NT2/D1 (cell line): ENCODE data around the gene ATP8B4.
A peak's percentile ranks its signal among the peaks of the same experiment; 100 is the strongest.

Experiments
- DNase-seq: peaks from one replicate; pipeline ENCODE4 v3.0.0-alpha.2; 2011; ENCODE audit warnings: low read depth, low spot score
- H3K27me3 ChIP-seq: 2 replicates; pipeline ENCODE4 v1.6.0; 2011; ENCODE audit warnings: mild to moderate bottlenecking; ENCODE audit not compliant: insufficient read length, insufficient read depth
- H3K36me3 ChIP-seq: 2 replicates; pipeline ENCODE4 v1.6.1; 2011; ENCODE audit warnings: mild to moderate bottlenecking, low read length, mixed read lengths; ENCODE audit not compliant: insufficient read depth, insufficient read length
- H3K4me1 ChIP-seq: 2 replicates; pipeline ENCODE4 v1.5.1; 2011; ENCODE audit not compliant: insufficient read depth, insufficient read length
- H3K4me3 ChIP-seq: 2 replicates; pipeline ENCODE4 v1.5.1; 2011; ENCODE audit warnings: low read depth; ENCODE audit not compliant: insufficient read length
- H3K9ac ChIP-seq: 2 replicates; pipeline ENCODE4 v1.6.0; 2011; ENCODE audit warnings: low read depth; ENCODE audit not compliant: insufficient read length
- H3K9me3 ChIP-seq: 2 replicates; pipeline ENCODE4 v1.5.1; 2011; ENCODE audit warnings: mild to moderate bottlenecking, low read length; ENCODE audit not compliant: insufficient read depth
- SUZ12 ChIP-seq: IDR thresholded peaks from 2 replicates; pipeline ENCODE4 v1.6.1; 2011; ENCODE audit not compliant: insufficient read length, insufficient read depth; ENCODE audit errors: extremely low read depth
- YY1 ChIP-seq: IDR thresholded peaks from 2 replicates; pipeline ENCODE4 v1.6.1; 2011; ENCODE audit not compliant: insufficient read length, insufficient read depth
- ZNF274 ChIP-seq: IDR thresholded peaks from 2 replicates; pipeline ENCODE4 v1.6.1; 2011; ENCODE audit warnings: mild to moderate bottlenecking, low read depth, low read length

Gene ATP8B4

DNA sequence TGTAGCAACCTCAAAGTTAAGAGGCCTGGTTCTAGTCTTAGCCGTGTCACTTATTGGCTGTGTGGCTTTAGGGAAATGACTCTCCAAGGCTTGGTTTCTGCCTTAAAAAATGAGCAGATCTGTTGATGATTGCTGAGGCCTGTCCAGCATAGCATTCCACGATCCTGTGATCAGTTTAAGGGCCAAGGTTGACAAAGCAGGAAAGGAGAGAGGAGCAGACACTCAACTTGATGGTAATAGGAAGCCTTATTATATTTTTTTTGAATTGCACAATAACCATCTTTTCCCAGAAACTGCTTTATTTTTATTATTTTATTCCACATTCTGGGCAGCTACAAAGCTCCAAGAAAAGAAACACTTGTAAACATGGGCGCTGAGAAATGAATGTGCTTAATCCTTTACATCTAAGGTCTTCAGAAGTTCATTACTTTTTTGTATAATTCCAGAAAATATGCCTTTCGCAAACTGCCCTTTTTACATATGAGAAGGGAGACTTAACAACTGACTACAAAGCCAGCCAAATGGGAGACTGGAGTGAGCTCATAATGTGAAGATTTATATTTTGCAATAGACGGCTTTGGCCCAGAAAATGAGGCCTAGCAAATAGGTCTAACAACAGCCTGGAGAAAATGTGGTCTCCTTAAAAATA, 241.0 kb downstream of the ATP8B4 start:
- no peak overlapping the region for H3K9ac ChIP-seq
- no peak for DNase-seq
- no peaks in the 10 kb centered on the region for H3K9me3 ChIP-seq
- no peak for TF ChIP-seq SUZ12
- no peak for TF ChIP-seq ZNF274
- no peak for TF ChIP-seq YY1
- H3K27me3 ChIP-seq: no peaks in the 10 kb centered on the region
- no peaks in the 10 kb centered on the region for H3K4me1 ChIP-seq
- H3K36me3 ChIP-seq: no peaks in the 10 kb centered on the region
- no peak overlapping the region for H3K4me3 ChIP-seq

DNA sequence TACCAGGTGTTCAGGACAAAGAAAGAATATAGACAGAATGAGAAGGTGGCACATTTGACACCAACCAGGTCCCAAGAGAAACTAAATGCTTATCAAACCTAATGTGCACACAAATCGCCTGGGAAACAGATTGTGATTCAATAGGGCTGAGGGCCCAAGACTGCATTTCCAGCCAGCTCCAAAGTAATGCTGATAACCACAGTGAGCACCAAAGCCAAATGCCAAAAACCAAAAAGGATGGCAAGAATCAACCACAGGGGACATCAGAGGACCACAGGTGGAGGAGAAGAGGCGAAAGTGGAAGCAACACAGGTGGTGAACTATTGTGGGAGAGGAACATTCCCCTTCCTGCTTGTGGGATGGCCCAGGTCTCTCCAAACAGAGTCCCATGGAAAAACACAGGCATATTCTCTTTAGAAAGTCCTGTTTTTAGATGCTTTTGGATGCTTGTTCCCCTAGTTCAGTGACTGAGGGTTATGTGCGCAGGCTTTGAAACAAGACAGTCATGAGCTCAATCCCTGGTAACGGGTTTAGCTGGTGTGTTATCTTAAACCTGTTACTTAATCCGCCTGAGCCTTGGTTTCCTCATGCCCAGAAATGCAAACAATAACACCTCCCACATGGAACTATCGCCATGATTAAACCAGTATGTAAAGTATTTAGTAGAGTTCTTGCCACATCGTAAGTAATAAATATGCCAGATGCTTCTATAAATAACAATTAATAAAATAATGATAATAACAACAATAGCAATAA, 241.7 kb downstream of the ATP8B4 start:
- no peaks in the 10 kb centered on the region for H3K4me1 ChIP-seq
- H3K27me3 ChIP-seq: no peaks in the 10 kb centered on the region
- no peaks in the 10 kb centered on the region for H3K9me3 ChIP-seq
- no peak for DNase-seq
- no peaks in the 10 kb centered on the region for H3K36me3 ChIP-seq
- no peak for TF ChIP-seq SUZ12
- no peak for TF ChIP-seq ZNF274
- TF ChIP-seq YY1: no peak
- H3K4me3 ChIP-seq: no peak overlapping the region
- no peak overlapping the region for H3K9ac ChIP-seq

DNA sequence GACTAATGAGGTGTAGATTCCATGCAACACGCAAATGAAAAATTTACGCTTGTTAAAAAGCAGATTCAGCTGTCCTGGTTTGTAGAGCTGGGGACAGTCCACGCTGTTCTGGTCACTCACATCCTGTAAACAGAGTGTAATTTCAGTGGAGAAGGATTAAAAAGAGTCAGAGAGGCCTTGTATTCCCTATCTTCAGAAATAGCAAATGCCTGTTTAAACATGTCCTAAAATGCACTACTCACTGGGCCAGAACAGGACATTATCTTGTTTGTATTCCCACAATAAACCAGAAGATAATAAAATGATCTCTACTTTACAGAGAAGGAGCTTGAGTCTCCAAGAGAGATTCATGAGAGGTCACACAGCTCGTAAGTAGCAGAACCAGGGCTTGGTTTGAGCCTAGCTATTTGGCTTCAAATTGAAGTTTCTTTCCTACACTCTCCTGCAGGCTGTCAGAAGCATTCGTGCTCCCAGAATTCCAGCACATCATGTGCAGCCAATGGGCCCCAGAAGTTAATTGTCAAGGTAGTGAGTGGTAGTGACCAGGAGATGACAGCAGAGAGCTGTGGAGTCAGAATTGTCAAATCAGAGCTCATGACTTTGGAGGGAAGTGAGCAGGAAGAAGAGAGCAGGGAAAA, 242.5 kb downstream of the ATP8B4 start:
- no peak for TF ChIP-seq ZNF274
- DNase-seq: peak; percentile 28
- no peaks in the 10 kb centered on the region for H3K36me3 ChIP-seq
- no peaks in the 10 kb centered on the region for H3K4me1 ChIP-seq
- no peak overlapping the region for H3K4me3 ChIP-seq
- H3K9me3 ChIP-seq: no peaks in the 10 kb centered on the region
- no peaks in the 10 kb centered on the region for H3K27me3 ChIP-seq
- H3K9ac ChIP-seq: no peak overlapping the region

DNA sequence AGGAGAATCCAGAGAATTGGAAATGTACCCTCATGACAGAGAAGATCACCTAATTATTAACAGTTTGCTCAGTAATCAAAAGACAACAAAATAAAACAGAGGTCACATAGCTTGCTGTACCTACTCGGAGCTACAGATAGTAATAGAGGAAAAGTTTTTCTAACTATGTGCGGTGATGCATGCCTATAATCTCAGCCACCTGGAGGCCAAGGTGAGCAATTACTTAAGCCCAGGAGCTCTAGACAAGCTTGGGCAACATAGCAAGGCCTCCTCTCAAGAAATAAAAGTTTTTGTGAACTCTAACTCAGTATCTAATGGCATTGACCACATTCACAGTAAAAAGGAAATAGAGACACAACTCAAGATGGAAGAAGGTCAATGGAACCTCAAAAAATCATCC, 243.6 kb downstream of the ATP8B4 start:
- DNase-seq: no peak
- no peak overlapping the region for H3K9ac ChIP-seq
- no peaks in the 10 kb centered on the region for H3K4me1 ChIP-seq
- H3K36me3 ChIP-seq: no peaks in the 10 kb centered on the region
- no peaks in the 10 kb centered on the region for H3K27me3 ChIP-seq
- no peaks in the 10 kb centered on the region for H3K9me3 ChIP-seq
- TF ChIP-seq ZNF274: no peak
- no peak for TF ChIP-seq YY1
- no peak for TF ChIP-seq SUZ12
- H3K4me3 ChIP-seq: no peak overlapping the region

DNA sequence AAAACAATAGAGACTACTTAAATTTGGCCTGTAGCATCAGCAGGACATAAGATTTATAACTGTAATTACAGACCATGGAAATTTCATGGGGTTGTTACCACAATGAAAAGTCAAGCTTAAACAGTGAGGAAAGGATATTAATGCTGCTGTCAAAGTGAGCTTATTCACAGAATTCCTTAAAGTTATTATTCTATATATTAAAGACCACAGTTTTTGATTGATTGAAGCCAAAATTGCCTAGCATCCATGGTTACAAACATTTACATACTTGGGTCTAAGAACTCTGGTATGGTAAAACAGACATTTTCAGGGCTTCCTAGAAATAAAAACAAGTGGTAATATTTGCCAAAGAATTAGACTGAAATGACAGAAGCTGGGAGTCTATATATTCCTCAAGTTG, 248.6 kb downstream of the ATP8B4 start:
- Histone ChIP-seq H3K9ac (no peak overlapping the region), H3K9me3 (peaks cover 11% of the 10 kb centered on the region; the same call in 1 of the 2 replicates), H3K27me3 (no peaks in the 10 kb centered on the region), H3K36me3 (no peaks in the 10 kb centered on the region), H3K4me3 (no peak overlapping the region), H3K4me1 (no peaks in the 10 kb centered on the region)
- TF ChIP-seq SUZ12 (no peak), ZNF274 (no peak), YY1 (no peak)
- DNase-seq: no peak

DNA sequence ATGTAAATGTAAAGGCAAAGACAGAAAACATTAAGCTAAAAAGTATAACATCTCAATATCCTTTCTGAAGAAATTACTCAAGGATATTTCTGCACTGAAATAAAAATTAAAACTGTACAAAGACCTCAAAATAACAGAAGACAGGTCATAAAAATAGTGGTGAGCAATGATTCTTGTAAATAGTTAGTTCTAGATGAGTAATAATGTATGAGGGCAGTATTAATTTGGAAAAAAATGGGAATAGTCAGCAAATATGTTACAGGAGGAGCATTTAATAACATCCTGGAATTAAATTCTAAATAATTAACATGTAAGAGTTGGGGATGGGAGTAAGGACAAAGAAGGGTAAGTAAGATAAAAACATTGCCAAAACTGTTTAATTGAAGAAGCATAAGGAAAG, 250.7 kb downstream of the ATP8B4 start:
- H3K4me1 ChIP-seq: no peaks in the 10 kb centered on the region
- peaks cover 11% of the 10 kb centered on the region; the same call in 1 of the 2 replicates for H3K9me3 ChIP-seq
- DNase-seq: no peak
- H3K36me3 ChIP-seq: no peaks in the 10 kb centered on the region
- TF ChIP-seq ZNF274: no peak
- TF ChIP-seq YY1: no peak
- TF ChIP-seq SUZ12: no peak
- H3K4me3 ChIP-seq: no peak overlapping the region
- no peaks in the 10 kb centered on the region for H3K27me3 ChIP-seq
- H3K9ac ChIP-seq: no peak overlapping the region

DNA sequence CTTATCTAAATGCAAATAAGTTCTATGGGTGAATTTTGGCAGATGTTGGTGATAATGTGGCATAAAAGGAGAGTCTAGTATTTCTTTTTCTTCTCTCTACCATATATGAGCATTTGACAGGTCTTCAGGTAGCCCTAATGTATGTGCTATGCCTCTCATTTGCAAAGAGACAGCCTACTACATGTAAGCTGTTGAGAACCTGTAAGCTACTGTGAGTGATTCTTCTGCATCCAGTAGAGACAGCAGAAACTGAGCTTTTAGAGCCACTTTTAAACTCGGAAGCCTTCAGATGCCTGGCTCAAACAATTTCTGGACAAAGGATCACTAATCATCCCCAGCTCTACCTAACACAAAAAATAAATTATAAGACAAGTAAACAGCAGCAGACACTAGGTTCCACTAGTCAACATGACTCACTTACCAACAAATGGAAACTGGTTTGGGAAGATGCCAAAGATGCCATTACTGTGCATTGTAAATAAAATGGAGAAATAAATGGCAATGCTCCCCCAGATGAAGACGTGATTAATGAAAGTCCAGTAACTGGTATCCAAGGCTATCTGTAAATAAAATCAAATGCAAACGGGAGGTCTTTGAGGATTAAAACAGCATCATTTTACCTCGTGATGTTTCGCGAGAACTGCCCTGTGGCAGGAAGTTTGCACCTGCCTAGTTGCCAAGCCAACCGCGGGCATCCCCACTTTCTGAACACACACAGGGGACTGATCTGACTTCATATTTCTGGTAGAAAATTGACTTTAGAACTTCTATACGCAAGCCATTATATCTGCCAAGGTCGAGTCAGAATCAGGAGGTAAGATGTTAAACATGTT, 252.9 kb downstream of the ATP8B4 start:
- H3K4me1 ChIP-seq: no peaks in the 10 kb centered on the region
- TF ChIP-seq ZNF274: no peak
- no peak for TF ChIP-seq SUZ12
- no peaks in the 10 kb centered on the region for H3K36me3 ChIP-seq
- H3K9ac ChIP-seq: no peak overlapping the region
- no peaks in the 10 kb centered on the region for H3K27me3 ChIP-seq
- DNase-seq: no peak
- H3K9me3 ChIP-seq: peaks cover 11% of the 10 kb centered on the region; the same call in 1 of the 2 replicates
- no peak overlapping the region for H3K4me3 ChIP-seq
